ENCODE data around the gene KLK5.

The KLK5 gene

GRCh38 chr19:50894478-50895356 is 58.1 kb downstream of the KLK5 start:
- DNase-seq (ENCODE audit: low read depth in 1 of 2, low spot score in 1 of 2), result no peak
